A549 (cell line): Measurements from ENCODE around the gene CARD11.

Source experiments
- CEBPB ChIP-seq, 2 experiments: fragments of >200 bp in 1 of 2; sonication (Bioruptor Twin) in 1 of 2; formaldehyde crosslinking in 1 of 2; IDR thresholded peaks; 2 replicates each; pipeline ENCODE4 v1.6.1; 2012 to 2016
- CTCF ChIP-seq: fragments of >200 bp; sonication (Bioruptor Twin); formaldehyde crosslinking; IDR thresholded peaks from 3 replicates; pipeline ENCODE4 v1.5.1; 2016
- POLR2A ChIP-seq: IDR thresholded peaks from 2 replicates; pipeline ENCODE4 v1.6.1; 2012; ENCODE audit warnings: mild to moderate bottlenecking, low read length

GRCh38 chr7:3070908-3071307 lies 27.2 kb upstream of the CARD11 start:
- TF ChIP-seq POLR2A (no peak), CEBPB (IDR thresholded peaks at IDR 0.05) (no peak), CTCF (no peak)
